Progenitor cell of endocrine pancreas (in vitro differentiated cells): ENCODE measurements around the gene DHX58. TPM values are rescaled to one million over a fixed set of nuclear protein-coding genes. Genes with fewer than 3 reads are reported as not detected.

ENCODE experiments used
- DNase-seq: peaks from one replicate; pipeline ENCODE4 v3.0.0; 2021; ENCODE audit warnings: low spot score; ENCODE audit not compliant: unreplicated experiment
- H3K27ac Mint-ChIP-seq: 2 replicates; pipeline ENCODE4 v1.8.0; 2021; ENCODE audit warnings: mild to moderate bottlenecking, moderate library complexity, mixed read lengths
- H3K27me3 Mint-ChIP-seq: 2 replicates; pipeline ENCODE4 v1.8.0; 2021; ENCODE audit warnings: mixed read lengths
- H3K36me3 Mint-ChIP-seq: 2 replicates; pipeline ENCODE4 v1.8.0; 2022; ENCODE audit warnings: mixed read lengths; ENCODE audit not compliant: insufficient read depth
- H3K4me1 Mint-ChIP-seq: 2 replicates; pipeline ENCODE4 v1.8.0; 2021; ENCODE audit warnings: low read depth, mixed read lengths
- H3K4me3 Mint-ChIP-seq: 2 replicates; pipeline ENCODE4 v1.8.0; 2021; ENCODE audit warnings: low read depth, mild to moderate bottlenecking, moderate library complexity, mixed read lengths
- H3K9me3 Mint-ChIP-seq: 2 replicates; pipeline ENCODE4 v1.8.0; 2021; ENCODE audit warnings: low read depth, mixed read lengths
- CTCF ChIP-seq: fragments of 200-600 bp; sonication (generic); IDR thresholded peaks from one replicate; pipeline ENCODE4 v1.5.0; 2021; ENCODE audit warnings: antibody characterized with exemption, mild to moderate bottlenecking; ENCODE audit not compliant: unreplicated experiment
- total RNA-seq: library from RNA; stranded (reverse); gene quantifications from 2 replicates; pipeline ENCODE4 v1.2.1, GENCODE V29; 2021

The DHX58 gene
- total RNA-seq, 1 donor from 2014 or later: 0.43 TPM

- TF ChIP-seq CTCF: no peak
- Mint-ChIP-seq H3K27me3 (peaks cover 33% of the 10 kb centered on the region), H3K4me1 (peaks cover 5% of the 10 kb centered on the region), H3K27ac (no peak overlapping the region), H3K4me3 (no peak overlapping the region), H3K36me3 (no peaks in the 10 kb centered on the region), H3K9me3 (no peaks in the 10 kb centered on the region)
- DNase-seq: no peak
Observed at GRCh38 chr17:42058063-42058462, 54.5 kb downstream of the DHX58 start.

GRCh38 chr17:42056635-42057034 lies 55.9 kb downstream of the DHX58 start:
- H3K9me3 Mint-ChIP-seq: no peaks in the 10 kb centered on the region

GRCh38 chr17:42055496-42055895 lies 57.0 kb downstream of the DHX58 start:
- peaks cover 47% of the 10 kb centered on the region for H3K27me3 Mint-ChIP-seq
- DNase-seq: no peak
- peaks cover 11% of the 10 kb centered on the region for H3K4me1 Mint-ChIP-seq
- no peak for TF ChIP-seq CTCF
- no peaks in the 10 kb centered on the region for H3K36me3 Mint-ChIP-seq
- no peak overlapping the region for H3K27ac Mint-ChIP-seq
- no peaks in the 10 kb centered on the region for H3K9me3 Mint-ChIP-seq
- no peak overlapping the region for H3K4me3 Mint-ChIP-seq

More at GRCh38 chr17:42056635-42057034, 55.9 kb downstream of the DHX58 start:
- H3K27ac Mint-ChIP-seq: no peak overlapping the region
- DNase-seq: no peak
- no peak overlapping the region for H3K4me3 Mint-ChIP-seq
- no peak for TF ChIP-seq CTCF
- peaks cover 5% of the 10 kb centered on the region for H3K4me1 Mint-ChIP-seq
- no peaks in the 10 kb centered on the region for H3K36me3 Mint-ChIP-seq
- peaks cover 41% of the 10 kb centered on the region for H3K27me3 Mint-ChIP-seq

- Mint-ChIP-seq H3K9me3 (no peaks in the 10 kb centered on the region), H3K27me3 (peaks cover 47% of the 10 kb centered on the region), H3K36me3 (no peaks in the 10 kb centered on the region), H3K4me3 (no peak overlapping the region), H3K4me1 (peaks cover 12% of the 10 kb centered on the region), H3K27ac (no peak overlapping the region)
- no peak for DNase-seq
- TF ChIP-seq CTCF: no peak
Observed at GRCh38 chr17:42055027-42055426, 57.5 kb downstream of the DHX58 start.

- Mint-ChIP-seq H3K36me3 (no peaks in the 10 kb centered on the region), H3K27ac (no peak overlapping the region), H3K4me1 (peaks cover 16% of the 10 kb centered on the region), H3K9me3 (no peaks in the 10 kb centered on the region), H3K4me3 (peak overlapping the region; percentile 14), H3K27me3 (peaks cover 47% of the 10 kb centered on the region)
- TF ChIP-seq CTCF: no peak
- no peak for DNase-seq
Observed at GRCh38 chr17:42053731-42054500, 58.6 kb downstream of the DHX58 start.
